D721Med (cell line): Measurements from ENCODE around the gene LSAMP.
"Not testable (repeated sequence)": the region's sequence is repeated elsewhere in the genome, so short reads cannot be mapped to it uniquely, and the experiment has no call there.

Source experiments
- DNase-seq: peaks from one replicate; pipeline ENCODE4 v3.0.0; 2011; ENCODE audit warnings: low spot score; ENCODE audit not compliant: insufficient read length
- FAIRE-seq: peaks from 2 replicates; lab custom pipeline; 2011; peaks lifted over from hg19 to GRCh38; lab: Jason Lieb, UNC
- TF ChIP-seq, protein P1 (sequence below): IDR thresholded peaks from 2 replicates; pipeline ENCODE4 v1.5.1; 2012; ENCODE audit warnings: mild to moderate bottlenecking, control low read depth; ENCODE audit not compliant: insufficient read depth; ENCODE audit errors: missing control alignments

LSAMP gene

DNA sequence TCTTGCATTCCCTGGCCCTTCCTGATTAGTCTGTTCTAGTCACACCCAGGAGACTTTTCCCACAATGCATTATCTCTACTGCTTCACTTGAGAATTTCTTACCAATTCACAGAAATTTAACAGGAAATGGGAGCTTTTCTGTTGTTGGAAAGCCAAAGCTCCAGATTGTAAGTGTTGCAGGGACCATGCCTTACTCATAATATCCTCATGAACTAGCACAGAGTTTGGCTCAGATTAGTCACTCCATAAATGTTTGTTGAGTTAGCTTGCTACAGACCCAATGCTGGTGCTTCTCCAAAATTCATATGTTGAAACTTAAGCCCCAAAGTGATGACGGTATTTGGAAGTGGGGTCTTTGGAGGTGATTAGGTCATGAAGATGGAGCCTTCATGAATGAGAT is 589.4 kb downstream of the LSAMP start:
- TF ChIP-seq, protein P1, sequence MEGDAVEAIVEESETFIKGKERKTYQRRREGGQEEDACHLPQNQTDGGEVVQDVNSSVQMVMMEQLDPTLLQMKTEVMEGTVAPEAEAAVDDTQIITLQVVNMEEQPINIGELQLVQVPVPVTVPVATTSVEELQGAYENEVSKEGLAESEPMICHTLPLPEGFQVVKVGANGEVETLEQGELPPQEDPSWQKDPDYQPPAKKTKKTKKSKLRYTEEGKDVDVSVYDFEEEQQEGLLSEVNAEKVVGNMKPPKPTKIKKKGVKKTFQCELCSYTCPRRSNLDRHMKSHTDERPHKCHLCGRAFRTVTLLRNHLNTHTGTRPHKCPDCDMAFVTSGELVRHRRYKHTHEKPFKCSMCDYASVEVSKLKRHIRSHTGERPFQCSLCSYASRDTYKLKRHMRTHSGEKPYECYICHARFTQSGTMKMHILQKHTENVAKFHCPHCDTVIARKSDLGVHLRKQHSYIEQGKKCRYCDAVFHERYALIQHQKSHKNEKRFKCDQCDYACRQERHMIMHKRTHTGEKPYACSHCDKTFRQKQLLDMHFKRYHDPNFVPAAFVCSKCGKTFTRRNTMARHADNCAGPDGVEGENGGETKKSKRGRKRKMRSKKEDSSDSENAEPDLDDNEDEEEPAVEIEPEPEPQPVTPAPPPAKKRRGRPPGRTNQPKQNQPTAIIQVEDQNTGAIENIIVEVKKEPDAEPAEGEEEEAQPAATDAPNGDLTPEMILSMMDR = no peak
- no peak for FAIRE-seq
- DNase-seq = no peak

DNA sequence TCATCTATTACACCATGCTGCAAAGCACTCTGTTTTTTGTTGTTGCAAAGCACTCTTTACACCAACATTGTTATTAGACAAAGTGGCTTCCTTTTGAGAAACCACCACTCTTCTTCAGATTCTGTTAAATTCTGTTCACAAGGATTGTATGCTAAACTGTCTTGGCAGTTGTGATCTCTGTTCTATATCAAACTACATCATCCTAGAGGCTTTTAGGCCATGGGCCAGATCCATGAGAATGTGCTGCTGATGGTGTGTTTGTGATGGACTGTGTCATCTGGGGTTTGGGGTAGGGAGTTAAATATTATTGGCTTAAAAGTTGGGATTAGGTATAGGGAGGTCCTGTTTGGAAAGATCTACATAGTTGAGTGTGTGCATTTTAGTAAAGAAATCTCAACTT is 592.2 kb downstream of the LSAMP start:
- FAIRE-seq (no peak), DNase-seq (no peak)
- TF ChIP-seq, protein P1 = no peak

DNA sequence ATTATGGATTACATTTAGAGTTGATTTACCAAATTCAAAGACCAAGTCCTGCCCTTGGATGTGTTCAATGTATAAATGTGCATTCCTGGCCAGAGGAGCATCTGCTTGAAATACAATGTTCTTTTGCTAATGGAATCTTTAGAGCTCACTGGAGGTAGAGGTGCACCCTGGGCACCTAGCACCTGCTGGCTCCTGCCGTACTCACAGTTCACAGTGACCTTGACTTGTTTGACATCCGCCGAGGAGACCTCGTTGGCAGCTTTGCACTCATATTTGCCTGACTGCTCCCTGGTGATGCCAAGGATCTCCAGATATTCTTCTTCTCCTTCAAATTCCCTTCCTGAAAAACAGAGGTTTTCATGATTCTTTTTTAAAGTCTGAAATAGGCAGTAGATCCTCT is 593.0 kb downstream of the LSAMP start:
- TF ChIP-seq, protein P1 = no peak
- DNase-seq (no peak), FAIRE-seq (no peak)

DNA sequence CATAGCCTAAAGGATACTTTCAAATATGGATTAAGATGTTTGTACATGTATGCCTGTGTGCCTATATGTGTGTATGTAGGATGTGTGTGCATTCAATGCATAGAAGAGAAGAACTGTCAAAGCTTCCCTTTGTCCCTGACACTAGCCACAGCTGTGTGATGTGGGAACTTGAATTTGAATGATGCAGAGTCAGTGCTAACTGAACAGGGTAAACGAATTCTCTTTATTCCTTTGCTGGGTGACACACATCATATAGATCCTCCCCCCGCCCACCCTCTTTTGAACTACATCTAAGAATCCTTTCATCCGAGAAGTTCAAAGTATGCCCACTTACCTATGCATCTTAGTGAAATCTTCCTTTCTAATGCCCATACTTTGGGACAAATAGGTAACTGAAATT is 593.7 kb downstream of the LSAMP start:
- FAIRE-seq (no peak), DNase-seq (no peak)
- TF ChIP-seq, protein P1 = no peak

DNA sequence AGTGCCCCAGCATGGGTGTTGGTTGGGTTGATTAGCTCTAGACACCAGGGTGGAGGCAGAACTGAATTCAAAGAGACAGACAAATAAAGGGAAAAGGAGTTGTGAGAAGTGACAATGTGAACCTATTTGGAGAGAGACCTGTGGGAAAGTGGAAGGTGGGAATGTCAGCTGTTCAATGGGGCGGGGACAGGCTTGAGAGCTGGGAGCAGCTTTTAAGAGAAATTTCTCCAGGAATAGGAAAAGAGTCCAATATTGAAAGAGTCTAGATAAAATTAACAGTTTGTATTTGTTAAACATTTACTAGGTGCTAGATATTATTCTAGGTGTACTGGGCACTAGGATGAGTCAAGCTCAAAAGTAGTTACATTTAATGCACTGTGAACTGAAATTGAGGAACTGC is 596.6 kb downstream of the LSAMP start:
- FAIRE-seq (no peak), DNase-seq (no peak)
- TF ChIP-seq, protein P1 = no peak

DNA sequence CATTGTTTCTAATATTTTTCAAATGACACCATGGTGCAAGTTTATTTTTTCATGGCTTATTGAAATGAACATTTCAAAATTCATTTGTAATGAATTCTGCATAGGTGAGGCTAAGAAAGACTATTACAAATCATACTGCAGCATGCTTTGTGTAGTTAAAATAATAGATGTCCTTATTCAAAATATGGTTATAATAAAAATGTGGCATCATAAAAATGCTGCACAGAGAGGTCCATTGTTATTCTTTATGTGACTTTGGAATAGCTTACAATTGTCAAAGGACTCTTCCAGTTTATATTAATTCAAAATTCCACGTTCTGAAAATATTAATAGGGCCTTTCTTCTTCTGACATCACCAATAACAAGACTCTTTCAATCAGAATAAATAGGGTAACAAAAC is 599.3 kb downstream of the LSAMP start:
- DNase-seq = no peak
- TF ChIP-seq, protein P1 = no peak
- no peak for FAIRE-seq

DNA sequence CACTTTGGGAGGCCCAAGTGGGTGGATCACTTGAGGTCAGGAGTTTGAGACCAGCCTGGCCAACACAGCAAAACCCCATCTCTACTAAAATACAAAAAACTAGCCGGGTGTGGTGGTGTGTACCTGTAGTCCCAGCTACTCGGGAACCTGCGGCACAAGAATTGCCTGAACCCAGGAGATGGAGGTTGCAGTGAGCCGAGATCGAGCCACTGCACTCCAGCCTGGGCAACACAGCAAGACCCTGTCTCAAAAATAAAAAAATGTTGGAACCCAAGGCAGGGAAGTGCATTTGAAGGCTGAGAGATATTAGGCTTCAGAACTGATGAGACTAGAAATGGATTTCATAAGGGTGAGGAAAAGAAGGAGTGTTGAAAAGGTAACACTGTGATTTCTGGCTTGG is 600.6 kb downstream of the LSAMP start:
- not testable (repeated sequence) for FAIRE-seq, DNase-seq

DNA sequence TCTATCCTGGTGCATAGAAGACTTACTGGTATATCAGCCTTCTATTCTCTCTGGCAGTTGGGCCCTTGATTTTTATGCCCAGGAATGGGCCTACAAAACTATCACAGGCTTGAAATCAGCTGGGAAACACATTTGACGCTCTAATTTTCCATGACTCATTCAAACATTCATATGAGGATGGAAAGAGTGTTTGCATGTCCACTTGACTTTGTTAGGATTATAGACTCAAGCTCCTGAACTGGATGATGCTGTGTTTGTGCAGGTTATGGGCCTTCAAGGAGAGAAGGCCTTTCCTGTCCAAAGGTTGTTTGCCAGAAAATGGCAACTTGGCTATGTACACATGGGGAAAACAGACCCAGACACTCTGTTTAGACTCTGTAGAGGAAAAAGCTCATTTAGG is 602.1 kb downstream of the LSAMP start:
- no peak for FAIRE-seq
- no peak for DNase-seq
- TF ChIP-seq, protein P1 = no peak
